ENCODE data around the gene C11orf58. TPM values are rescaled to one million over a fixed set of nuclear protein-coding genes. Genes with fewer than 3 reads are reported as not detected.

C11orf58 gene
- total RNA-seq, 2 donors from 2014 or later = 143 TPM

GRCh38 chr11:16773981-16774935 is 35.8 kb downstream of the C11orf58 start:
- H3K4me1 Mint-ChIP-seq (ENCODE audit: low read depth) = no peaks in the 10 kb centered on the region
- no peak for ATAC-seq (replicated peaks in 1 of 2)
- DNase-seq = no peak
- H3K27me3 Mint-ChIP-seq (ENCODE audit: low read depth) = no peaks in the 10 kb centered on the region
- no peak overlapping the region for H3K4me3 Mint-ChIP-seq
- H3K36me3 Mint-ChIP-seq (ENCODE audit: insufficient read depth in 2 of 2) = no peaks in the 10 kb centered on the region
- no peak overlapping the region for H3K27ac Mint-ChIP-seq
- no peaks in the 10 kb centered on the region for H3K9me3 Mint-ChIP-seq

DNA sequence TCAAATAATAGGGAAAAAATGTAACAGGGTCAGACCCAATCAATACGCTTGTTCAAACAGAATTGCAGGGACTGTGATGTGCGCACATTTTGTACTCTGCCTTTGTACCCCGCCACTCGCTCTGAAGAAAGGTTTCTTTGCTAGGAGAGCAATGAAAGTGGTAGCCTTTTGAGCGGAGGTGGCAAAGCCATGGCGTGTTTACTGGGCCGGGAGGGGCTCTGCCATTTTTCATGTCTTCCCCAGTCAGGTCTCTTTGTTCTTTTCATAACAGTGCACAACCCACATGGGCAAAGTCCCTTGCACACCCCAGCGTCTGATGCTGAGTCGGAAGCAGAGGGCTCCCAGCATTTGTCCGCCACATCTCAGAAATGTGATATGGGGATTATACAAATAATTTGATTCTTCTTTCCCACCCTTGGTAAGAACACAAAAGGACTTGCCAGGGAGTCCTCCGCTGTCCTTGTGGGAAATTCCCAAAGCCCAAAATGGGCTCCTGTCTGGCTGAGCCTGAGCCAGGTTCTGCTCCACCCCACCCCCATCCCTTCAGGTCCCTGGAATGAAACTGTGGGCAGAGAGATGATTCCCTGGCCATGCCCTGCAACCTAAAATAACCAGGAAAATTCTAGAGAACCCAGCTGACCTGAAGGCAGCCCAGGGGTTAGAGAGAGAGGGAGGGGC is 36.6 kb downstream of the C11orf58 start:
- H3K27ac Mint-ChIP-seq = no peak overlapping the region
- no peaks in the 10 kb centered on the region for H3K36me3 Mint-ChIP-seq (ENCODE audit: insufficient read depth in 2 of 2)
- DNase-seq (no peak), ATAC-seq (replicated peaks in 1 of 2) (no peak)
- no peak overlapping the region for H3K4me3 Mint-ChIP-seq
- H3K27me3 Mint-ChIP-seq (ENCODE audit: low read depth) = no peaks in the 10 kb centered on the region
- no peaks in the 10 kb centered on the region for H3K4me1 Mint-ChIP-seq (ENCODE audit: low read depth)
- H3K9me3 Mint-ChIP-seq = no peaks in the 10 kb centered on the region

- DNase-seq = no peak
Observed at GRCh38 chr11:16775614-16776283, 37.3 kb downstream of the C11orf58 start.

GRCh38 chr11:16776711-16777612 is 38.5 kb downstream of the C11orf58 start:
- Mint-ChIP-seq H3K36me3 (ENCODE audit: insufficient read depth in 2 of 2) (no peaks in the 10 kb centered on the region), H3K27me3 (ENCODE audit: low read depth) (no peaks in the 10 kb centered on the region), H3K4me3 (no peak overlapping the region), H3K4me1 (ENCODE audit: low read depth) (no peaks in the 10 kb centered on the region), H3K27ac (no peak overlapping the region), H3K9me3 (no peaks in the 10 kb centered on the region)
- DNase-seq = no peak
- no peak for ATAC-seq (replicated peaks in 1 of 2)

More at GRCh38 chr11:16775614-16776283, 37.3 kb downstream of the C11orf58 start:
- Mint-ChIP-seq H3K27me3 (ENCODE audit: low read depth) (no peaks in the 10 kb centered on the region), H3K27ac (no peak overlapping the region), H3K36me3 (ENCODE audit: insufficient read depth in 2 of 2) (no peaks in the 10 kb centered on the region), H3K4me3 (no peak overlapping the region), H3K4me1 (ENCODE audit: low read depth) (no peaks in the 10 kb centered on the region), H3K9me3 (no peaks in the 10 kb centered on the region)
- ATAC-seq (replicated peaks in 1 of 2) = no peak

- ATAC-seq (replicated peaks in 1 of 2) (no peak), DNase-seq (no peak)
- Mint-ChIP-seq H3K4me1 (ENCODE audit: low read depth) (no peaks in the 10 kb centered on the region), H3K4me3 (no peak overlapping the region), H3K36me3 (ENCODE audit: insufficient read depth in 2 of 2) (no peaks in the 10 kb centered on the region), H3K9me3 (no peaks in the 10 kb centered on the region), H3K27ac (no peak overlapping the region), H3K27me3 (ENCODE audit: low read depth) (no peaks in the 10 kb centered on the region)
Observed at GRCh38 chr11:16777613-16777975, 39.1 kb downstream of the C11orf58 start.

GRCh38 chr11:16778286-16778685 is 39.8 kb downstream of the C11orf58 start:
- Mint-ChIP-seq H3K4me3 (no peak overlapping the region), H3K27ac (no peak overlapping the region), H3K36me3 (ENCODE audit: insufficient read depth in 2 of 2) (no peaks in the 10 kb centered on the region), H3K27me3 (ENCODE audit: low read depth) (no peaks in the 10 kb centered on the region), H3K4me1 (ENCODE audit: low read depth) (no peaks in the 10 kb centered on the region), H3K9me3 (no peaks in the 10 kb centered on the region)
- DNase-seq (no peak), ATAC-seq (replicated peaks in 1 of 2) (no peak)

GRCh38 chr11:16778876-16779275 is 40.4 kb downstream of the C11orf58 start:
- ATAC-seq (replicated peaks in 1 of 2) = no peak
- DNase-seq = no peak
- H3K4me1 Mint-ChIP-seq (ENCODE audit: low read depth) = no peaks in the 10 kb centered on the region
- H3K9me3 Mint-ChIP-seq = no peaks in the 10 kb centered on the region
- no peaks in the 10 kb centered on the region for H3K36me3 Mint-ChIP-seq (ENCODE audit: insufficient read depth in 2 of 2)
- no peak overlapping the region for H3K27ac Mint-ChIP-seq
- no peak overlapping the region for H3K4me3 Mint-ChIP-seq
- H3K27me3 Mint-ChIP-seq (ENCODE audit: low read depth) = no peaks in the 10 kb centered on the region

GRCh38 chr11:16779436-16779835 is 41.0 kb downstream of the C11orf58 start:
- no peaks in the 10 kb centered on the region for H3K27me3 Mint-ChIP-seq (ENCODE audit: low read depth)
- ATAC-seq (replicated peaks in 1 of 2) (no peak), DNase-seq (no peak)
- H3K36me3 Mint-ChIP-seq (ENCODE audit: insufficient read depth in 2 of 2) = no peaks in the 10 kb centered on the region
- no peaks in the 10 kb centered on the region for H3K4me1 Mint-ChIP-seq (ENCODE audit: low read depth)
- no peak overlapping the region for H3K27ac Mint-ChIP-seq
- no peak overlapping the region for H3K4me3 Mint-ChIP-seq
- H3K9me3 Mint-ChIP-seq = no peaks in the 10 kb centered on the region

DNA sequence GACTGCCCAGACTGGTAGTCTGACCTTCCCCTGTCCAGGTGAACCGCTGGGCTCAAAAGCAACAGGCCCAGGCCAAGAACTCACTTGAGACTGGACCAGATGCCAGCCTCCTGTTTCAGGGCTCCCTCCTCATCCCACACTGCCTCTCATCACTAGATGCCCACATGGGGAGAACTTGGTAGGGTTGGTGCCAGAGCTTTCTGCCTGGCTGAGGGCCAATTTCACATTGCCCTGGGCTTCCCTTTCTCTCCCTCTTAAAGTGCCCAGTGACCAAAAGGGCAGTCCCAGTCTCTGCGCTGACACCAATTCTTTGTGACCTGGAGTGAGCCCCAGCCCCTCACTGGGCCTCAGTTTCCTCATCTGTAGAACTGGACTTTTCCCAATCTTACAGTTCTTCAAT is 41.7 kb downstream of the C11orf58 start:
- no peaks in the 10 kb centered on the region for H3K9me3 Mint-ChIP-seq
- H3K27me3 Mint-ChIP-seq (ENCODE audit: low read depth) = no peaks in the 10 kb centered on the region
- H3K27ac Mint-ChIP-seq = no peak overlapping the region
- DNase-seq = no peak
- ATAC-seq (replicated peaks in 1 of 2) = no peak
- no peaks in the 10 kb centered on the region for H3K36me3 Mint-ChIP-seq (ENCODE audit: insufficient read depth in 2 of 2)
- H3K4me3 Mint-ChIP-seq = no peak overlapping the region
- no peaks in the 10 kb centered on the region for H3K4me1 Mint-ChIP-seq (ENCODE audit: low read depth)

GRCh38 chr11:16780698-16781550 is 42.5 kb downstream of the C11orf58 start:
- DNase-seq = no peak
- H3K36me3 Mint-ChIP-seq (ENCODE audit: insufficient read depth in 2 of 2) = no peaks in the 10 kb centered on the region
- H3K4me3 Mint-ChIP-seq = no peak overlapping the region
- H3K4me1 Mint-ChIP-seq (ENCODE audit: low read depth) = no peaks in the 10 kb centered on the region
- no peaks in the 10 kb centered on the region for H3K9me3 Mint-ChIP-seq
- no peak overlapping the region for H3K27ac Mint-ChIP-seq
- no peaks in the 10 kb centered on the region for H3K27me3 Mint-ChIP-seq (ENCODE audit: low read depth)
- no peak for ATAC-seq (replicated peaks in 1 of 2)

DNA sequence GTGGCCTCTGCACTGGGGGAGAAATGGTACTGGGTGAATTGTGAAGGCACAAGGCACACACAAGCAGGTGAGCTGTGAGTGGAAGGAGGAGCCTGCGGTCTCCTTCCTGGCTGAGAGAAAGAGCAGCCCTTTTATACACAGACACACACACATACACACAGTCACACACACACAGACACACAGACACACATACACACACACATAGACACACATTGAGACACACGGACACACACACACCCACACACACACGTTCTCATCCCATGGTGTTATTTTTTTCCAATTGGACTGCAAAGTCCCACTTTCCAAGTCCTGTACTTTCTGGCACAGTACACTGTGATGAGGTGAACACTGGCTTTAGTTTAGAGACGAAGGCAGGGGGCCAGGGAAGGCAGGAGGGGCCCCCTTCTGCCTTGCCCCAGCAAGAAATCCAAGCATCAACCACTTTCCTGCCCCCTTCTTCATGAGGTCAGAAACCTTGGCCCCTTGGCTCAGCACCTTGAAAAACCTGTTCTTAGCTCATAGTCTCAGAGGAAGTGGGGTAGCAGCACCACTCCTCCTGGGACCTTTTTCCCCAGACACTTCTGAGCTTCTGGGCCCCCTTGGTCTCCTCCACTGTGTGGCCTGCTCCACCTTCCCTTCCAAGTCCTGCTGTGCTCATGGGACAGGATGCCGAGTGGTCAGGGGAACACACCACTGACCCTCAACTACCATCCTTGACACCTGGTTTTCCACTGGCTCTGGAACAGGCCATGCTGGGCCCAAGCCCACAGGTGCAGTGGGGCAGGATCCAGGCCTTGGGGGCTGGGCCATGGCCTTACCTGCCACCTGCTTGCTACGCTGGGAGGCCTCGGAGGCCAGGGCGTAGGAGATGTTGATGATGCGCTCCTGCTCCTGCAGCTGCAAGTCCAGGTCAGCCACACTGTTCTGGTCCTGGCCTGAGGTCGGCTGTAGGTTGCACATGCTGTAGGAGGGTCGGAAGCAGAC is 43.8 kb downstream of the C11orf58 start:
- Mint-ChIP-seq H3K27ac (no peak overlapping the region), H3K9me3 (no peaks in the 10 kb centered on the region), H3K4me1 (ENCODE audit: low read depth) (no peaks in the 10 kb centered on the region), H3K27me3 (ENCODE audit: low read depth) (no peaks in the 10 kb centered on the region), H3K4me3 (no peak overlapping the region), H3K36me3 (ENCODE audit: insufficient read depth in 2 of 2) (no peaks in the 10 kb centered on the region)
- DNase-seq (no peak), ATAC-seq (replicated peaks in 1 of 2) (no peak)

All from activated T-cell treated with anti-CD3 and anti-CD28 coated beads, Interleukin-2, amount 50 U/mL, for 72 hours (primary cell).